SU-DHL-6 (cell line): ENCODE results near the gene MYO6.

ENCODE experiments used
- EZH2phosphoT487 ChIP-seq: fragments of 200-600 bp; sonication (generic), shearing (Covaris generic); conservative IDR thresholded peaks from 2 replicates; pipeline ENCODE4 v1.6.1; 2018; ENCODE audit warnings: mild to moderate bottlenecking, antibody characterized with exemption, low read length, moderate library complexity, mixed read lengths
- TF ChIP-seq, protein P1 (sequence below): fragments of 200-600 bp; sonication (generic); IDR thresholded peaks from one replicate; pipeline ENCODE4 v1.5.1; 2017; ENCODE audit warnings: antibody characterized with exemption, mild to moderate bottlenecking, low read length, moderate library complexity; ENCODE audit not compliant: insufficient read depth, poor library complexity, severe bottlenecking

DNA sequence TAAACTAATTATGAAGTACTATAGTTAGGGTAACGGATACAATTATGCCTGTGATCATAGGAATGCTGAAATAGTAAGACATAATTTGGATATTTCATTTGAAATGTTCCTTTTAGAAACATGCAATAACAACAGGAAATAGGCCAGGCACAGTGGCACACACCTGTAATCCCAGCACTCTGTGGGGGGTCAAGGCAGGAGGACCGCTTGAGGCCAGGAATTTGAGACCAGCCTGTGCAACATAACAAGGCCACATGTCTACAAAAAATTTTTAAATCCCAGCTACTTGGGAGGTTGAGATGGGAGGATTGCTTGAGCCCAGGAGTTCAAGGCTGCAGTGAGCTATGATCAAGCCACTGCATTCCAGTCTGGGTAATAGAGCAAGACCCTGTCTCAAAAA, 25.7 kb upstream of the MYO6 start:
- TF ChIP-seq, protein P1, sequence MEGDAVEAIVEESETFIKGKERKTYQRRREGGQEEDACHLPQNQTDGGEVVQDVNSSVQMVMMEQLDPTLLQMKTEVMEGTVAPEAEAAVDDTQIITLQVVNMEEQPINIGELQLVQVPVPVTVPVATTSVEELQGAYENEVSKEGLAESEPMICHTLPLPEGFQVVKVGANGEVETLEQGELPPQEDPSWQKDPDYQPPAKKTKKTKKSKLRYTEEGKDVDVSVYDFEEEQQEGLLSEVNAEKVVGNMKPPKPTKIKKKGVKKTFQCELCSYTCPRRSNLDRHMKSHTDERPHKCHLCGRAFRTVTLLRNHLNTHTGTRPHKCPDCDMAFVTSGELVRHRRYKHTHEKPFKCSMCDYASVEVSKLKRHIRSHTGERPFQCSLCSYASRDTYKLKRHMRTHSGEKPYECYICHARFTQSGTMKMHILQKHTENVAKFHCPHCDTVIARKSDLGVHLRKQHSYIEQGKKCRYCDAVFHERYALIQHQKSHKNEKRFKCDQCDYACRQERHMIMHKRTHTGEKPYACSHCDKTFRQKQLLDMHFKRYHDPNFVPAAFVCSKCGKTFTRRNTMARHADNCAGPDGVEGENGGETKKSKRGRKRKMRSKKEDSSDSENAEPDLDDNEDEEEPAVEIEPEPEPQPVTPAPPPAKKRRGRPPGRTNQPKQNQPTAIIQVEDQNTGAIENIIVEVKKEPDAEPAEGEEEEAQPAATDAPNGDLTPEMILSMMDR = no peak
- no peak for TF ChIP-seq EZH2phosphoT487
